ENCODE data around the gene CLRN2.

Gene CLRN2

GRCh38 chr4:17489721-17490120, 25.2 kb upstream of the CLRN2 start:
- no peak overlapping the region for H3K4me3 ChIP-seq (ENCODE audit: low read depth, low read length)
- H3K36me3 ChIP-seq, result peaks cover 32% of the 10 kb centered on the region
- no peak for TF ChIP-seq CTCF (IDR thresholded peaks at IDR 0.05; ENCODE audit: low read depth, low read length)
- no peaks in the 10 kb centered on the region for H3K9me3 ChIP-seq (ENCODE audit: severe bottlenecking)
- no peak overlapping the region for H3K27ac ChIP-seq
- DNase-seq, result no peak
- no peaks in the 10 kb centered on the region for H3K27me3 ChIP-seq (ENCODE audit: insufficient read depth, low read depth, severe bottlenecking)

- DNase-seq, result no peak
- Histone ChIP-seq H3K27me3 (ENCODE audit: insufficient read depth, low read depth, severe bottlenecking) (no peaks in the 10 kb centered on the region), H3K27ac (no peak overlapping the region), H3K36me3 (peaks cover 32% of the 10 kb centered on the region), H3K9me3 (ENCODE audit: severe bottlenecking) (no peaks in the 10 kb centered on the region), H3K4me3 (ENCODE audit: low read depth, low read length) (no peak overlapping the region)
- TF ChIP-seq CTCF (IDR thresholded peaks at IDR 0.05; ENCODE audit: low read depth, low read length), result no peak
Measured at GRCh38 chr4:17490575-17491059, 24.3 kb upstream of the CLRN2 start.

GRCh38 chr4:17491196-17491595, 23.8 kb upstream of the CLRN2 start:
- TF ChIP-seq CTCF (IDR thresholded peaks at IDR 0.05; ENCODE audit: low read depth, low read length), result no peak
- no peaks in the 10 kb centered on the region for H3K27me3 ChIP-seq (ENCODE audit: insufficient read depth, low read depth, severe bottlenecking)
- H3K4me3 ChIP-seq (ENCODE audit: low read depth, low read length), result no peak overlapping the region
- no peaks in the 10 kb centered on the region for H3K9me3 ChIP-seq (ENCODE audit: severe bottlenecking)
- H3K27ac ChIP-seq, result no peak overlapping the region
- DNase-seq, result no peak
- H3K36me3 ChIP-seq, result peaks cover 32% of the 10 kb centered on the region

- H3K36me3 ChIP-seq, result peaks cover 31% of the 10 kb centered on the region
- no peak for DNase-seq
- H3K4me3 ChIP-seq (ENCODE audit: low read depth, low read length), result no peak overlapping the region
- no peaks in the 10 kb centered on the region for H3K27me3 ChIP-seq (ENCODE audit: insufficient read depth, low read depth, severe bottlenecking)
- TF ChIP-seq CTCF (IDR thresholded peaks at IDR 0.05; ENCODE audit: low read depth, low read length), result no peak
- H3K9me3 ChIP-seq (ENCODE audit: severe bottlenecking), result no peaks in the 10 kb centered on the region
- no peak overlapping the region for H3K27ac ChIP-seq
Measured at GRCh38 chr4:17492058-17492741, 22.8 kb upstream of the CLRN2 start.

- peaks cover 31% of the 10 kb centered on the region for H3K36me3 ChIP-seq
- TF ChIP-seq CTCF (IDR thresholded peaks at IDR 0.05; ENCODE audit: low read depth, low read length), result no peak
- no peak overlapping the region for H3K4me3 ChIP-seq (ENCODE audit: low read depth, low read length)
- no peak for DNase-seq
- H3K9me3 ChIP-seq (ENCODE audit: severe bottlenecking), result no peaks in the 10 kb centered on the region
- H3K27ac ChIP-seq, result no peak overlapping the region
- no peaks in the 10 kb centered on the region for H3K27me3 ChIP-seq (ENCODE audit: insufficient read depth, low read depth, severe bottlenecking)
Measured at GRCh38 chr4:17492876-17493275, 22.1 kb upstream of the CLRN2 start.

- TF ChIP-seq CTCF (IDR thresholded peaks at IDR 0.05; ENCODE audit: low read depth, low read length), result no peak
- Histone ChIP-seq H3K9me3 (ENCODE audit: severe bottlenecking) (no peaks in the 10 kb centered on the region), H3K27ac (no peak overlapping the region), H3K27me3 (ENCODE audit: insufficient read depth, low read depth, severe bottlenecking) (no peaks in the 10 kb centered on the region), H3K36me3 (peaks cover 31% of the 10 kb centered on the region), H3K4me3 (ENCODE audit: low read depth, low read length) (no peak overlapping the region)
- no peak for DNase-seq
Measured at GRCh38 chr4:17493619-17494018, 21.3 kb upstream of the CLRN2 start.
